HEK293T (cell line): Measurements from ENCODE around the gene CCDC185.

Experiments
- ARNT ChIP-seq: fragments of 450-650 bp; IDR thresholded peaks from 2 replicates; pipeline ENCODE4 v1.6.1; 2017; ENCODE audit warnings: mild to moderate bottlenecking
- FOXK2 ChIP-seq: fragments of 450-650 bp; IDR thresholded peaks from 2 replicates; pipeline ENCODE4 v1.6.1; 2016; ENCODE audit warnings: mild to moderate bottlenecking
- HDGF ChIP-seq: fragments of 450-650 bp; IDR thresholded peaks from 2 replicates; pipeline ENCODE4 v1.6.1; 2017; ENCODE audit warnings: antibody characterized with exemption, borderline replicate concordance
- TARDBP ChIP-seq: fragments of 450-650 bp; IDR thresholded peaks from 2 replicates; pipeline ENCODE4 v1.6.1; 2016

- TF ChIP-seq HDGF (no peak), ARNT (no peak), FOXK2 (no peak), TARDBP (no peak)
Observed at GRCh38 chr1:223402790-223403142, 9.6 kb downstream of the CCDC185 start.
